Skeletal muscle satellite cell (primary cell): ENCODE results near the gene COL25A1.

Source experiments
- H3K27me3 ChIP-seq: 2 replicates; pipeline ENCODE4 v1.7.0; 2013; ENCODE audit warnings: low read length; ENCODE audit not compliant: control insufficient read depth, insufficient read depth
- H3K36me3 ChIP-seq: 2 replicates; pipeline ENCODE4 v1.7.0; 2013; ENCODE audit warnings: mild to moderate bottlenecking, control low read depth, low read length; ENCODE audit not compliant: insufficient read depth
- H3K4me1 ChIP-seq: 2 replicates; pipeline ENCODE4 v1.7.0; 2013; ENCODE audit warnings: low read length; ENCODE audit not compliant: control insufficient read depth, insufficient read depth
- H3K4me2 ChIP-seq: 2 replicates; pipeline ENCODE4 v1.7.0; 2013; ENCODE audit warnings: mild to moderate bottlenecking, low read length
- H3K4me3 ChIP-seq: 2 replicates; pipeline ENCODE4 v1.7.0; 2013; ENCODE audit warnings: low read length
- H3K9ac ChIP-seq: 2 replicates; pipeline ENCODE4 v1.7.0; 2013; ENCODE audit warnings: mild to moderate bottlenecking, low read depth, low read length, moderate library complexity
- H3K9me3 ChIP-seq: replicated peaks from 2 replicates; pipeline ENCODE4 v1.7.0; 2013; ENCODE audit warnings: mild to moderate bottlenecking, control low read depth, low read length

COL25A1 gene

DNA sequence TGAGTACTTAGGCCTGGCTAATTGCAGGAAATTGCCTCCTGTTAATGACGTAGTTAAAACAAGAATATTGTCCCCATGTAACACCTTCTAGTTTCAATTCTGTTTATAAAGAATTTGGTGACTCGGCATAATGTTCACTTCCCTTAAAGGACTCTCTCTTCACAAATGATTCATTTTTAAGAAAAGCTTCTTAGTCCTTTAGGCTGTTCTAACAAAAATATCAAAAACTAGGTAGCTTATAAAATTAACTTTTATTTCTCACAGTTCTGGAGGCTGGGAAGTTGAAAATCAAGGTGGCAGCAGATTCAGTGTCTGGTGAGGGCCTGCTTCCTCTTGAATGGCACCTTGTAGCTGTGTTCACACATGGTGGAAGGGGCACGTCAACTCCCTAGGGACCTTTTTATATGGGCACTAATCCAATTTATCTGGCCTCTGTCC lies 23.8 kb downstream of the COL25A1 start:
- H3K9ac ChIP-seq: no peak overlapping the region

GRCh38 chr4:109276482-109277095 lies 25.9 kb downstream of the COL25A1 start:
- H3K9me3 ChIP-seq: no peaks in the 10 kb centered on the region
- H3K4me2 ChIP-seq: no peak overlapping the region
- no peak overlapping the region for H3K9ac ChIP-seq
- H3K27me3 ChIP-seq: no peaks in the 10 kb centered on the region
- no peaks in the 10 kb centered on the region for H3K4me1 ChIP-seq
- no peak overlapping the region for H3K4me3 ChIP-seq
- H3K36me3 ChIP-seq: no peaks in the 10 kb centered on the region

More for the DNA sequence above, 23.8 kb downstream of the COL25A1 start:
- Histone ChIP-seq H3K4me1 (no peaks in the 10 kb centered on the region), H3K4me3 (no peak overlapping the region), H3K4me2 (no peak overlapping the region), H3K36me3 (no peaks in the 10 kb centered on the region), H3K9me3 (no peaks in the 10 kb centered on the region), H3K27me3 (no peaks in the 10 kb centered on the region)

- Histone ChIP-seq H3K9ac (no peak overlapping the region), H3K4me1 (no peaks in the 10 kb centered on the region), H3K9me3 (no peaks in the 10 kb centered on the region), H3K4me3 (no peak overlapping the region), H3K27me3 (no peaks in the 10 kb centered on the region), H3K4me2 (no peak overlapping the region), H3K36me3 (no peaks in the 10 kb centered on the region)
Measured at GRCh38 chr4:109275066-109275745, 27.3 kb downstream of the COL25A1 start.

- Histone ChIP-seq H3K4me3 (no peak overlapping the region), H3K9ac (no peak overlapping the region), H3K9me3 (no peaks in the 10 kb centered on the region), H3K4me1 (no peaks in the 10 kb centered on the region), H3K27me3 (no peaks in the 10 kb centered on the region), H3K4me2 (no peak overlapping the region), H3K36me3 (no peaks in the 10 kb centered on the region)
Measured at GRCh38 chr4:109266891-109267290, 35.6 kb downstream of the COL25A1 start.

DNA sequence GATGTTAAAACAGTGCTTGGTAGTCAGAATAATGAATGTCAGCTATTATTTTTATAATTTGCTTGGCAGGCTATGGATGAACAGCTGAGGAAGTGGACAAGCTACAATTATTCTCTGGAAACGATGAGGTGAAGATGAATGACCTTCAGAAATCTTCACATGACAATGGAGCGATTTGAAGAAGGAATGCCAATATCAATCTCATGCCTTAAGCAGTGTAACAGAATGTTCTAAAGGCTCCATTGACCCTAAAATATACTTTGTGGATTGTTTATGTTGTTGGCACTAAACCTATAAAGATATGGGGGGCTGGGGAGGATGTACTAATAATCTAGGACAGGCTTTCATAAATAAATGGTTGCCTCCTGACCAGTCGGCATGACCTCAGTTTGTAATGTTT lies 36.2 kb downstream of the COL25A1 start:
- Histone ChIP-seq H3K9me3 (no peaks in the 10 kb centered on the region), H3K4me2 (no peak overlapping the region), H3K9ac (no peak overlapping the region)

DNA sequence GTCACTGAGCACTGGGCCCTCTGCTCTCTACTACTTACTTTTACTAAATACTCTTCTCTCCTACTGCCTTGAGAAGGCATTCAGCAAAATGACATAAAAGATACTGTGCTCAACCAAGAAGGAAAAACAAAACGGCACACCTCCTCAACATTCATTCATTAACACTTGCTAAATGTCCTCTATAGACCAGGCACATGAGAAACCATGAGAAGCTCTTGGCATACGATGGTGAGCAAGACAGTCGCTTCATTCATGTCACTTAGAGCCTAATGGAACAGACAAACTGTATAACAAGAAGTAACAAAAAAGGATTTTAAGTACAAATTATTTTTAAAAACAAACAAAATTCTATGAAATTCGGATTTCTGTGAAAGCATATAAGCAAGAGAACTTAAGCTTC lies 38.7 kb downstream of the COL25A1 start:
- Histone ChIP-seq H3K27me3 (no peaks in the 10 kb centered on the region), H3K4me3 (no peak overlapping the region), H3K9ac (no peak overlapping the region), H3K9me3 (no peaks in the 10 kb centered on the region), H3K4me1 (no peaks in the 10 kb centered on the region), H3K4me2 (no peak overlapping the region), H3K36me3 (no peaks in the 10 kb centered on the region)

More for the DNA sequence above, 36.2 kb downstream of the COL25A1 start:
- H3K4me1 ChIP-seq: no peaks in the 10 kb centered on the region
- no peaks in the 10 kb centered on the region for H3K36me3 ChIP-seq
- H3K4me3 ChIP-seq: no peak overlapping the region
- no peaks in the 10 kb centered on the region for H3K27me3 ChIP-seq

DNA sequence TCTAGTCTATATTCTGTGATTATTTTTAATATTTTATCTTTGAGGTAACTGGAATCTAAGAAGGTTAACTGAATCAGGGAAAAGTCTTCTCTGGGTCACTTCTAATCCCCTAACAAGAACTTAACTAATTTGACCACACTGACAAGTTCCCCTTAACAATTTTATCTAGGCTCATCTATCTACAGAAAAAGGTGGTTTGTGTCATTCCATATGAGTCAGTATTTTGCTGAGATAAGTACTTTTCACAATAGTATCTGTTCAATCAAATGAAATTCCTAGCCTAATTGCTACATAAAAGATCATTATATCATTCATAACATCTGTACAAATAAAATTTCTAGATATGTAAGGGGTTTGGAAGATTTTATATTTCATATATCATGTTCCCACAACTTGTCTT lies 45.6 kb downstream of the COL25A1 start:
- H3K4me3 ChIP-seq: no peak overlapping the region
- H3K4me1 ChIP-seq: no peaks in the 10 kb centered on the region
- H3K9ac ChIP-seq: no peak overlapping the region
- H3K36me3 ChIP-seq: no peaks in the 10 kb centered on the region
- H3K9me3 ChIP-seq: no peaks in the 10 kb centered on the region
- no peaks in the 10 kb centered on the region for H3K27me3 ChIP-seq
- no peak overlapping the region for H3K4me2 ChIP-seq

GRCh38 chr4:109254845-109255244 lies 47.6 kb downstream of the COL25A1 start:
- Histone ChIP-seq H3K36me3 (no peaks in the 10 kb centered on the region), H3K9me3 (no peaks in the 10 kb centered on the region), H3K4me1 (no peaks in the 10 kb centered on the region), H3K9ac (no peak overlapping the region), H3K27me3 (no peaks in the 10 kb centered on the region), H3K4me3 (no peak overlapping the region), H3K4me2 (no peak overlapping the region)

GRCh38 chr4:109251396-109251795 lies 51.1 kb downstream of the COL25A1 start:
- Histone ChIP-seq H3K9ac (no peak overlapping the region), H3K4me1 (no peaks in the 10 kb centered on the region), H3K27me3 (no peaks in the 10 kb centered on the region), H3K4me2 (no peak overlapping the region), H3K9me3 (no peaks in the 10 kb centered on the region), H3K4me3 (no peak overlapping the region), H3K36me3 (no peaks in the 10 kb centered on the region)

GRCh38 chr4:109248322-109248900 lies 54.0 kb downstream of the COL25A1 start:
- H3K9me3 ChIP-seq: no peaks in the 10 kb centered on the region
- H3K36me3 ChIP-seq: no peaks in the 10 kb centered on the region
- no peak overlapping the region for H3K4me2 ChIP-seq
- H3K4me3 ChIP-seq: no peak overlapping the region
- no peaks in the 10 kb centered on the region for H3K27me3 ChIP-seq
- H3K4me1 ChIP-seq: no peaks in the 10 kb centered on the region
- no peak overlapping the region for H3K9ac ChIP-seq

- Histone ChIP-seq H3K4me1 (no peaks in the 10 kb centered on the region), H3K4me3 (no peak overlapping the region), H3K36me3 (peaks cover under 1% of the 10 kb centered on the region), H3K9me3 (no peaks in the 10 kb centered on the region), H3K27me3 (no peaks in the 10 kb centered on the region), H3K4me2 (no peak overlapping the region), H3K9ac (no peak overlapping the region)
Measured at GRCh38 chr4:109243871-109244270, 58.6 kb downstream of the COL25A1 start.

GRCh38 chr4:109238746-109239145 lies 63.7 kb downstream of the COL25A1 start:
- no peak overlapping the region for H3K4me3 ChIP-seq
- H3K36me3 ChIP-seq: peaks cover 5% of the 10 kb centered on the region
- H3K9me3 ChIP-seq: no peaks in the 10 kb centered on the region
- peaks cover 8% of the 10 kb centered on the region for H3K4me1 ChIP-seq
- no peak overlapping the region for H3K4me2 ChIP-seq
- no peak overlapping the region for H3K9ac ChIP-seq
- H3K27me3 ChIP-seq: no peaks in the 10 kb centered on the region
